ENCODE data around the gene ADAMTS3.

GRCh38 chr4:72468904-72469502 lies 100.0 kb downstream of the ADAMTS3 start:
- TF ChIP-seq ARNT (IDR thresholded peaks at IDR 0.05) (no peak), FOSL2 (CRISPR knock-in tag; IDR thresholded peaks at IDR 0.05) (no peak), MBD4 (IDR thresholded peaks at IDR 0.05; ENCODE audit: borderline replicate concordance, low read length) (no peak), TCF7 (IDR thresholded peaks at IDR 0.05; ENCODE audit: low read depth) (no peak), U2AF1 (optimal IDR thresholded peaks at IDR 0.05; ENCODE audit: low read depth, low read length) (no peak)

Data from HepG2 (cell line).